GM21367 (cell line): Measurements from ENCODE around the gene ANTKMT.

Source experiments
- ATAC-seq: cut with Tn5 transposase; IDR thresholded peaks from one replicate; pipeline ENCODE4 v1.9.1; 2021; ENCODE audit not compliant: unreplicated experiment

Gene ANTKMT

GRCh38 chr16:695355-696089, 25.4 kb upstream of the ANTKMT start:
- no peak for ATAC-seq

DNA sequence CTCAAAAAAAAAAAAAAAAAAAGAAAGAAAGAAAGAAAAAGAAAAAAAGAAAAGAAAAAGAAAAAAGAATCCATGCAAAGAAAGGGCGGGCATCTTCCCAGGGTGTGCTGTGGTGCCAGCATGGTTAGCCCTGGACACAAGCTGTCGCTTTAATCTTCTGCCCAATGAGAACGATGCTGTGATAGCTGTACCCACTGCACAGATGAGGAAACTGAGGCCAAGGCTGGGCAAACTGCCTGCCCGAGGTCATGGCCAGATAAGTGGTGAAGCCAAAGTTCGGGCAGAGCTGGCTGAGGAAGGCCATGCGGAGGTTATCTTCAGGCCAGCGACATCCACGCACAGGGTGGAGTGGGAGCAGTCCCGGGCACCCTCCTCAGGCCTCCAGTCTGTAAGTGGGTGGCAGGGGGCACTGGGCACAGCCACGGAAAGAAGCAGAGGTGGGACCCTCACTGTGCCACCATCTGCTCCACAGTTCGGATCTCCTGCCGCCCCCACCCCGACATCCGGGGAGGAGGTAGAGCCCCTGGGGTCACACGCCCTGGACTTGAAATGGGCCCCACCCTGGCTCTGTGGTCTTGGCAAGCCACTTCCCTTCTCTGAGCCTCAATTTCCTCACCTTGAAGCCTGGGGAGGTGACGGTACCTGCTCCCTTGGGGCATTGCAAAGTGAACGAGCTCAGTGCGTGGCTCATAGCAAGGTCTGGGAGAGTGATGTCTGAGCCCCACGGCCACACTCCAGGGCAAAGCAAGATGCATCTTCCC, 21.9 kb upstream of the ANTKMT start:
- no peak for ATAC-seq

DNA sequence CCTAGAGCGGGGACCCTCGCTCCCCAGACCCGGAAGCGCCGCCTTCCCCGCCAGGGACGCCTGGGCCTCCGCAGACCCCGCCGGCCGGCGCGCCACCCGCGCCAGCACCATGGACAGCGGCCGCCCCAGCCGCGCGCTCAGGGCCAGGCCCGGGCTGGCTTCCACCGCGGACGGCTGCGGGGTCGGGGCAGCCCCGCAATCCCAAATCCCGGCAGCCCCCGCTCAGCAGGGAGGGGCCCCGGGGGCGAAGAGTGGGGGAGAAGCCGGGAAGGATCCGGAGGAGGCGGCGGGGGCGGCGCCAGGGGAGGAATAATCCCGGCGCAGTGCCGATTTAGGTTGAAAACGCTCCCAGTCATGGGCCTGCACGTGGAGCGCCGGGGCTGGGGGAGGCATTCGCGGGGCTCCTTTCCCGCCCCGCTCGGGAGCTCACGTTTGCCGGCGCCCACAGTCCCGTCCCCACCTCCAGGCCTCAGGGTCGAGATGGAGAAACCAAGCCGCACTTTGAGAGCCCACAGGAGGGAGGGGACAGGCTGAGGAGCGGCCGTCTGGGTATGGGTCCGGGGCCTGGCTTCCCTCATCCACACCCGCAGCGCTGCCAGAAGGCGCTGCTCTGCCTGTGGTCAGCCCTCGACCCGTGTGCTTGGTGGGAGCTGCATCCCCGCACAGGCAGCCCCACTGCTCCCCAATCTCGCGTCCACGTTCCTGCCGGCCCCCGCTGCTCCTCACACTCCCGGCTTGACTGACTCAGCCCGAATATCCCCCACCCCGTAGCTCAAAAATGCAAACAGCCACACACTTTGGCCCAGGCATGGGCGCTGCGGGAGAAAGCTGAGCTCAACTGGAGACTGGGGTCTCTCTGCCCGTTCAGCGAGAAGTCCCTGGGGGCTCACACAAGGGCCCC, 20.0 kb upstream of the ANTKMT start:
- ATAC-seq, result no peak

DNA sequence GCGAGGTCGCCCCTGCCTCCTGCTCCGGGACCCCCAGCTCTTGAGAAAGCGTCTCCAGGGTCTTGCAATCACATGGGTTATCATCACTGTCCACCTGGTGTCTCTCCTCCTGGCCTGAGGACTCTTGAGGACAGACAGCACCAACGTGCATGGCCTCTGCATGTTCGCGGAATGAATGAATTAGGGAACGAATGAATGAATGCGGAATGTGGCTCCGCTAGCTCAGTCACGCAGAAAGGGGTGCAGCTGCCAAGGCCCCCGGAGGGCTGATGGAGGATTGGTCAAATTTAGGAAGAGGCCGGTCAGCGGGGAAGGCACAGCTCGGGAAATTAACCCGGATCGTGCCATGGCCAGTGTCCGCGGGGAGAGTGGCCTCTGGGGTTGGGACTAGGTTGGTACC, 18.6 kb upstream of the ANTKMT start:
- ATAC-seq, result no peak

DNA sequence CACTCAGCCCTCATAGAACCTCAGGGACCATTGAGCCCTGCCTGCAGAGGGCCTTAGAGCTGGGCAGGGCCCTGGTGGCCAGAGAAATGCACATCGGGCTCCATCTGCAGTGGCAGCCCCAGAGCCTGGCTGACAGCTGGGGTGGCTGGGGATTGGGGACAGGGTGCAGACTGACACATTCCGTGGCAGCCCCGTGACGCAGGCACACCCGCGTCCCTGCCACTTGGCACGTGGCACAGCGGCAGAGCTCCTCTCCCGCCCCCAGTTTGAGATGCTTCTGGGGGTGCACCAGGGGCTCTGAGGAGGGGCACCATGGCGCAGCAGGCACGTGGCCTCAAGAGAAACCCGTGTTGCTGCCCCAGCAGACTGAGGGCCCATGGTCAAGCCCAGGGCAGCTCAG, 17.5 kb upstream of the ANTKMT start:
- ATAC-seq, result no peak

GRCh38 chr16:704047-704446, 16.9 kb upstream of the ANTKMT start:
- no peak for ATAC-seq

- ATAC-seq, result no peak
Observed at GRCh38 chr16:704552-705380, 16.2 kb upstream of the ANTKMT start.

DNA sequence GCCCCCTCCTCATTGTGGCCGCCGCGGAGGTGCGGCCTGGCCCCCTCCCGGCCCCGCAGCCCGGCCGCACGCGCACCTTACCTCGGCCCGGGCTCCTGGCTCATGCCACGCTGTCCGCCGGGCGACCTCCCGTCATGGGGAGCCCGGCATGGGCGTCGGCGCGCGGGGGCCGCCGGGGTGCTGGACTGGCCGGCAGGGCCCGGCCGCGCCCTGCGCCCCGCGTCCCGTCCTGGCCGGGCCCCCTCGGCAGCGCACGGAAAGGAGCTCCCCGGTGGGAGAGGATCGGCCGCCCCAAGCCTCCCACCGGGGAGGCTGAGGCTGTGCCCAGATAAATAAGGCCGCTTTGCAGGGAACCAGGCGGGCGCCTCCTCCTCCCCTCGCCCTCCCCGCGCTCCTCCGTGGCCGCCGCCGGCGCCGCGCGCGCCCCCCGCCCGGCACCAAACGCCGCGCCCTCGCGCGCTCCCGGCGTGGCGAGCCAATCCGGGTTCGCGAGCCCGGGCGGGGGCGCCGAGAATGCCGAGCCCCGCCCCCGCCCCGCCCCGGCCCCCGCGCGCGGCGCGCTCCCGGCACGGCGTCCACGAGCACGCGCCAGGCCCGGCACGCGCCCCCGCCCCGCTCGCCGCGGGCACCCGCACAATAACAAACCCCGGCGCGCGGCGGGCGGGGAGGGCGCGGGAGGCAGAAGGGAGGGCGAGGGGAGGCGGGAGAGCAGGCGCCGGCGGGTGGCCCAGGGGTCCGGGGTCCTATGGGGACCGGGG, 15.3 kb upstream of the ANTKMT start, which contains the start of gene FBXL16:
Gene FBXL16, minus strand, starts transcription at position 371 of the 758 bp plus-strand sequence. CDS start 8,396 bp downstream, outside the sequence.
- no peak for ATAC-seq

DNA sequence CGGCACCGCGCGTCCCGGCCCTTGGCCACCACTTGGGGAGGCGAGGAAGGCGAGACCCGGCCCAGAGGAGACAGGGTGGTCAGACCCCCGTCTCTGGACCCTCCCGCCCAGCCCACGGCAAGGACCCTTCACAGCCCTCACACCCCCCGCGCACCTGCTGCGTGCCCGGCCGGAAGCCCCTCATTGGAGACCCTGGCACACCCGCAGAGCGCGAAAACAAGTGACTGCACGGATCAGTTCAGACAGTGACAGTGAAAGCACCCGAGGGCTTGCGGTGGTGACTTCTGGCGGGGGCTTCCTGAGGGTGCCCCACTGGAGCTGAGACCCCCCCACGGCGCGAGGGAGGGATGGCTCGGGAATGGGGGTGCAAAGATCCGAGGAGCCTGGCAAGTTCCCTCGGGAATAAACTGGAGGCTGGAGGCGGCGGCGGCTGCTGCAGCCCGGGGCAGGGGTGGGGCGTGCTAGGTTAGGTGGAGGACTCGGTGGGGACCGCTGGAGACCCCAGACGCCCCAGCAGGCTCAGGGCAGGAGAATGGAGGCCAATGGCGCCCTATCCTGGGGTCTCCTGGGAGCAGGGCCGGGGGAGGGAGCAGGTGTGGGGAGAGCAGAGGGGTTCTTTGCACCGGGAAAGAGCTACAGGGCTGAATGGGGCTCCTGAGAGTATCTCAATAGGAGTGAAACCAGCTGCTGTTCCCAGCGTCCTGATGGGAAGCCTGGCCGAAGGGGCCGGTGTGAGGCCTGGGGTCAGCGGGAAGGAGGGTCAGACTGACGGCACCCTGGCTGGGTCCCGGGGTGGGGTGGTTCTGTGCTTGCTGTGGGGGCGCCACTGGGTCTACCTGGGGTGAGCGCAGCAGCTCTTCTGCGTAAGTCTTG, 14.5 kb upstream of the ANTKMT start:
- no peak for ATAC-seq

GRCh38 chr16:707062-707538, 13.8 kb upstream of the ANTKMT start:
- no peak for ATAC-seq

- ATAC-seq, result no peak
Observed at GRCh38 chr16:708019-708418, 12.9 kb upstream of the ANTKMT start.

DNA sequence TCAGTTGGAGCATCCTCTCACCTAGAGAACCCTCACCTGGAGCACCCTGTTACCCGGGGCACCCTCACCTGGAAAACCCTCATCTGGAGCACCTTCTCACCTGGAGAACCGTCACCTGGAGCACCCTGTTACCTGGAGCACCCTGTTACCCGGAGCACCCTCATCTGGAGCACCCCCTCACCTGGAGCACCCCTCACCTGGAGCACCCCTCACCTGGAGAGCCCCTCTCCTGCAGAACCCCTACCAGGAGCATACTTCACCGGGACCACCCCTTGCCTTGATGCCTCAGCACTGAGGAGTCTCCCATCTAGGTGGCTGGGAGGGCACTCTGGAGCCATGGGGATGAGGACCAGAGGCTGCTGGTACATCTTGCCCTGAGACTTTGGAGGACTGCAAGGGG, 12.0 kb upstream of the ANTKMT start:
- ATAC-seq, result no peak

DNA sequence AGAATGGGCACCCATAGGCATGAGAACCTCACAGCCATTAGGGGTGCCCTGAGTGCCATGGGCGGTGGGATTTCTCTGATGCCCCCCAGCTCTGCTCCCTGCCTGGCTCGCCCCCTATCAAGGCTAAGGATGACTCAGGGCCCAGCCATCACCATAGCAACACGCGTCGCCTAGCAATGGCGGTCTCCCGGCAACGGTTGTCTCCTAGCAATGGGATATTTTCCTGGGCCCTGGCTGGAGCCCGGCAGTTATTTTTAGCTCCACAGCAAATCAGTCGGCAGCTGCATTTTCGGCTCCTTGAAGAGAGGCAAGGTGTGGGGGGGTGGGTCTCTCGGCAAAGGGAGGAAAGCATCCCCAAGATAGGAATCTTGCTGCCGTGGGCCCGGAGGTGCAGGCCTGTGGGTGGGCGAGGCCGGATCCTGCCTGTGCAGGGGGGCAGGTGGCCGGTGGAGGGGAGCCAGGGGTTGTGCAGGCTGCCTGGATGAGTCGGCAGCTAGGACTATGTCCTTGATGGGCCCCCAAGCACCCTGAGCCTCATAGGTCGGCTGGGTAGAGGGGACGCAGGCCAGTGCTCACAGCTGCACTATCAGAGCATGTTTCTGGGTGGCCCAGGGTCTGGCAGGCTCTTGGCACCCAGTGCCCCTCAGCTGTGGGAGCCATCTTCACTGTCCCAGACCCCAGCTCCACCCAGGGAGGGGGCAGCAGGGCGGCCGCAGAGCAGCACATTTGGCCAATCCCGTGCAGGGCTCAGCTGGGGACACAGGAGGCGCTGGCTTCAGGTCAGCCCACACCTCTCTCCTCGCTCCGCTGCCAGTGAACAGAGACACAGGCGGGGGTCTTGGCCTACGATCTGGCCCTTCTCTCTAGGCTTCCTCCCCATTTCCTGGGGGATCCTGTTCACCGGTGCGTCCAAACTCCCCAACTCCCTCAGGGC, 11.1 kb upstream of the ANTKMT start:
- no peak for ATAC-seq

- ATAC-seq, result no peak
Observed at GRCh38 chr16:710500-711075, 10.4 kb upstream of the ANTKMT start.

DNA sequence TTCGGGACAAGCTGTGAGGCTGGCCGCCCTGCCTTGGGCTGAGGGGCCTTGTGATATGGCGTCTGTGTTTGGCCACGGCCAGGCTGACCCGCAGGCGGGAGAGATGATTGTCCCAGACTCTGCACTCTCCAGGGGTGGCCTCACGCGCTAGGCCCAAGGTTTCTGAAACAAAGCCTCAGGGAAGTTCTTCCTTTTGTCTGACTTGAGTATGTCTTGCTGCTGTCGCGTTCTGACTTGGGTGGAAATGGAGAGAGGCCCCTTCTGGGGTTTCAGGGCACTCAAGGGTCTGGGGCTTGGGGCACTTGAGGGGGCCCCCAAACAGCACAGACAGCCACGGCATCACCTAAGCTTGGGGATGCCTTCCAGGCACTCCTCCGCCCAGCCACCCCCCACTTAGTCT, 9.9 kb upstream of the ANTKMT start:
- no peak for ATAC-seq

- no peak for ATAC-seq
Observed at GRCh38 chr16:711548-712320, 9.2 kb upstream of the ANTKMT start.
